ENCODE measurements around the gene KRTAP6-2.
A peak's percentile ranks its signal among the peaks of the same experiment; 100 is the strongest.

The KRTAP6-2 gene

GRCh38 chr21:30598802-30599201 lies at the start of gene KRTAP6-2:
TSS of gene KRTAP6-2 (minus strand) at chr21:30598902. CDS start at chr21:30598874, 28 bp downstream.
- no peak for DNase-seq (ENCODE audit: low spot score)

GRCh38 chr21:30646904-30647414 lies 48.3 kb upstream of the KRTAP6-2 start:
- DNase-seq (ENCODE audit: low spot score): no peak

GRCh38 chr21:30642564-30642963 lies 43.9 kb upstream of the KRTAP6-2 start, which contains the start of gene KRTAP20-3:
TSS of gene KRTAP20-3 (plus strand) at chr21:30642864.
- no peak for DNase-seq (ENCODE audit: low spot score)

GRCh38 chr21:30638686-30639085 lies 40.0 kb upstream of the KRTAP6-2 start:
- no peak for DNase-seq (ENCODE audit: low spot score)

- DNase-seq (ENCODE audit: low spot score): no peak
Measured at GRCh38 chr21:30634906-30635305, 36.2 kb upstream of the KRTAP6-2 start, which contains the start of gene KRTAP20-2. TSS of gene KRTAP20-2 (plus strand) at chr21:30635206. CDS start at chr21:30635264, 58 bp downstream.

- no peak for DNase-seq (ENCODE audit: low spot score)
Measured at GRCh38 chr21:30629200-30629599, 30.5 kb upstream of the KRTAP6-2 start.

GRCh38 chr21:30628109-30628508 lies 29.4 kb upstream of the KRTAP6-2 start:
- DNase-seq (ENCODE audit: low spot score): no peak

- DNase-seq (ENCODE audit: low spot score): no peak
Measured at GRCh38 chr21:30625449-30626165, 26.9 kb upstream of the KRTAP6-2 start.

GRCh38 chr21:30623362-30623761 lies 24.7 kb upstream of the KRTAP6-2 start:
- no peak for DNase-seq (ENCODE audit: low spot score)

GRCh38 chr21:30620522-30620921 lies 21.8 kb upstream of the KRTAP6-2 start, which contains the start of gene KRTAP20-4:
TSS of gene KRTAP20-4 (plus strand) at chr21:30620627.
- DNase-seq (ENCODE audit: low spot score): no peak

- DNase-seq (ENCODE audit: low spot score): no peak
Measured at GRCh38 chr21:30620080-30620479, 21.4 kb upstream of the KRTAP6-2 start.

- DNase-seq (ENCODE audit: low spot score): no peak
Measured at GRCh38 chr21:30616125-30616524, 17.4 kb upstream of the KRTAP6-2 start, which contains the start of gene KRTAP20-1. TSS of gene KRTAP20-1 (plus strand) at chr21:30616425. CDS start at chr21:30616455, 30 bp downstream.

GRCh38 chr21:30615199-30615598 lies 16.5 kb upstream of the KRTAP6-2 start:
- no peak for DNase-seq (ENCODE audit: low spot score)

GRCh38 chr21:30613836-30614235 lies 15.1 kb upstream of the KRTAP6-2 start, which contains the start of gene KRTAP6-1:
TSS of gene KRTAP6-1 (minus strand) at chr21:30613930. CDS start at chr21:30613904, 26 bp downstream.
- DNase-seq (ENCODE audit: low spot score): peak; percentile 1

- no peak for DNase-seq (ENCODE audit: low spot score)
Measured at GRCh38 chr21:30612132-30612531, 13.4 kb upstream of the KRTAP6-2 start.

- DNase-seq (ENCODE audit: low spot score): no peak
Measured at GRCh38 chr21:30605968-30606367, 7.3 kb upstream of the KRTAP6-2 start.

GRCh38 chr21:30600787-30601186 lies 2.1 kb upstream of the KRTAP6-2 start, which contains the start of gene KRTAP22-1:
TSS of gene KRTAP22-1 (plus strand) at chr21:30601087.
- no peak for DNase-seq (ENCODE audit: low spot score)

GRCh38 chr21:30592140-30592539 lies 6.6 kb downstream of the KRTAP6-2 start, which contains the start of gene KRTAP6-3:
TSS of gene KRTAP6-3 (plus strand) at chr21:30592440. CDS start at chr21:30592446, 6 bp downstream.
- DNase-seq (ENCODE audit: low spot score): no peak

- no peak for DNase-seq (ENCODE audit: low spot score)
Measured at GRCh38 chr21:30590297-30590696, 8.4 kb downstream of the KRTAP6-2 start, which contains the start of gene KRTAP22-2. TSS of gene KRTAP22-2 (minus strand) at chr21:30590397.

- no peak for DNase-seq (ENCODE audit: low spot score)
Measured at GRCh38 chr21:30582870-30583269, 15.8 kb downstream of the KRTAP6-2 start.

GRCh38 chr21:30580132-30580531 lies 18.6 kb downstream of the KRTAP6-2 start:
- no peak for DNase-seq (ENCODE audit: low spot score)

GRCh38 chr21:30579346-30579745 lies 19.4 kb downstream of the KRTAP6-2 start:
- no peak for DNase-seq (ENCODE audit: low spot score)

GRCh38 chr21:30577766-30578165 lies 20.9 kb downstream of the KRTAP6-2 start:
- DNase-seq (ENCODE audit: low spot score): no peak

Measured in activated CD4-positive, alpha-beta T cell treated with anti-CD3 and anti-CD28 coated beads, Interleukin-2, Interleukin-4, amounts not matched to agents 100 ng/mL and 50 ng/mL, durations not matched to agents 16 hours and 8 hours (primary cell).